H9 (cell line): ENCODE results near the gene DUOX2. TPM values are rescaled to one million over a fixed set of nuclear protein-coding genes. Genes with fewer than 3 reads are reported as not detected.
"Not testable (repeated sequence)": the region's sequence is repeated elsewhere in the genome, so short reads cannot be mapped to it uniquely, and the experiment has no call there.

Experiments
- DNase-seq: peaks from one replicate; pipeline ENCODE4 v3.0.0-alpha.2; 2017
- H2AFZ ChIP-seq: one replicate; pipeline ENCODE4 v1.6.1; 2013; ENCODE audit warnings: mild to moderate bottlenecking, low read length, control low read depth, moderate library complexity
- H2AK5ac ChIP-seq: 2 replicates; pipeline ENCODE4 v1.6.1; 2013; ENCODE audit warnings: low read length, control low read depth, mixed read lengths; ENCODE audit not compliant: insufficient read length
- H2BK120ac ChIP-seq: one replicate; pipeline ENCODE4 v1.6.1; 2013; ENCODE audit warnings: low read depth, mild to moderate bottlenecking, low read length, control low read depth, inconsistent platforms; ENCODE audit not compliant: poor library complexity, severe bottlenecking
- H2BK12ac ChIP-seq: 2 replicates; pipeline ENCODE4 v1.6.1; 2013; ENCODE audit warnings: low read length, control low read depth, mixed read lengths, low read depth; ENCODE audit not compliant: insufficient read length
- H2BK15ac ChIP-seq: 2 replicates; pipeline ENCODE4 v1.6.1; 2013; ENCODE audit warnings: low read depth, low read length, control low read depth
- H2BK20ac ChIP-seq: one replicate; pipeline ENCODE4 v1.6.1; 2013; ENCODE audit warnings: low read depth, mild to moderate bottlenecking, low read length, control low read depth, inconsistent platforms; ENCODE audit not compliant: poor library complexity, severe bottlenecking
- H2BK5ac ChIP-seq: 2 replicates; pipeline ENCODE4 v1.6.1; 2013; ENCODE audit warnings: low read length, control low read depth, mixed read lengths; ENCODE audit not compliant: insufficient read length
- H3K14ac ChIP-seq: 2 replicates; pipeline ENCODE4 v1.6.1; 2013; ENCODE audit warnings: low read length, control low read depth; ENCODE audit not compliant: insufficient read depth
- H3K18ac ChIP-seq: 2 replicates; pipeline ENCODE4 v1.6.1; 2013; ENCODE audit warnings: low read depth, mild to moderate bottlenecking, mixed read lengths, low read length, control low read depth; ENCODE audit not compliant: insufficient read length
- H3K23ac ChIP-seq: 2 replicates; pipeline ENCODE4 v1.6.1; 2013; ENCODE audit warnings: low read length, control low read depth, mixed read lengths, low read depth; ENCODE audit not compliant: insufficient read length
- H3K23me2 ChIP-seq: 2 replicates; pipeline ENCODE4 v1.6.1; 2013; ENCODE audit warnings: low read depth, mild to moderate bottlenecking, mixed read lengths, low read length, control low read depth; ENCODE audit not compliant: insufficient read length, poor library complexity, severe bottlenecking
- H3K27ac ChIP-seq: 2 replicates; pipeline ENCODE4 v1.5.1; 2013; ENCODE audit warnings: low read length, control low read depth, mixed read lengths, low read depth; ENCODE audit not compliant: insufficient read length
- H3K27me3 ChIP-seq: 2 replicates; pipeline ENCODE4 v1.6.1; 2013; ENCODE audit warnings: low read length, control low read depth, inconsistent platforms; ENCODE audit not compliant: insufficient read depth
- H3K4ac ChIP-seq: 2 replicates; pipeline ENCODE4 v1.6.1; 2013; ENCODE audit warnings: low read depth, mild to moderate bottlenecking, control low read depth, inconsistent platforms, low read length, moderate library complexity
- H3K4me1 ChIP-seq: 2 replicates; pipeline ENCODE4 v1.6.1; 2013; ENCODE audit warnings: low read length, control low read depth, inconsistent platforms; ENCODE audit not compliant: insufficient read depth
- H3K4me2 ChIP-seq: 2 replicates; pipeline ENCODE4 v1.6.1; 2013; ENCODE audit warnings: low read length, control low read depth, mixed read lengths; ENCODE audit not compliant: insufficient read length, insufficient read depth
- H3K56ac ChIP-seq: 2 replicates; pipeline ENCODE4 v1.6.1; 2013; ENCODE audit warnings: low read depth, mild to moderate bottlenecking, mixed read lengths, low read length, control low read depth; ENCODE audit not compliant: insufficient read length
- H3K79me1 ChIP-seq: 2 replicates; pipeline ENCODE4 v1.6.1; 2013; ENCODE audit warnings: low read depth, mild to moderate bottlenecking, moderate library complexity, low read length, control low read depth, inconsistent platforms; ENCODE audit not compliant: insufficient read depth, poor library complexity, severe bottlenecking
- H3K79me2 ChIP-seq: 2 replicates; pipeline ENCODE4 v1.6.1; 2013; ENCODE audit warnings: low read length, control low read depth, inconsistent platforms; ENCODE audit not compliant: insufficient read depth
- H3K9ac ChIP-seq: 2 replicates; pipeline ENCODE4 v1.6.1; 2013; ENCODE audit warnings: low read length, control low read depth, mixed read lengths; ENCODE audit not compliant: insufficient read length; ENCODE audit errors: extremely low read depth
- H3K9me3 ChIP-seq: one replicate; pipeline ENCODE4 v1.6.1; 2013; ENCODE audit warnings: low read depth, low read length, inconsistent platforms; ENCODE audit not compliant: control insufficient read depth
- H3T11ph ChIP-seq: one replicate; pipeline ENCODE4 v1.6.1; 2013; ENCODE audit warnings: mild to moderate bottlenecking, low read length, control low read depth, inconsistent platforms
- H4K20me1 ChIP-seq: one replicate; pipeline ENCODE4 v1.6.1; 2013; ENCODE audit not compliant: control insufficient read depth, insufficient read length, insufficient read depth
- H4K5ac ChIP-seq: 2 replicates; pipeline ENCODE4 v1.6.1; 2013; ENCODE audit warnings: low read depth, mild to moderate bottlenecking, mixed read lengths, low read length, control low read depth; ENCODE audit not compliant: insufficient read length
- H4K8ac ChIP-seq: replicated peaks from 2 replicates; pipeline ENCODE4 v1.6.1; 2013; ENCODE audit warnings: low read length, control low read depth, mixed read lengths, low read depth; ENCODE audit not compliant: insufficient read length
- H4K91ac ChIP-seq: 2 replicates; pipeline ENCODE4 v1.6.1; 2013; ENCODE audit warnings: low read depth, mild to moderate bottlenecking, moderate library complexity, mixed read lengths, low read length, control low read depth; ENCODE audit not compliant: insufficient read length
- H3K27ac Mint-ChIP-seq, 3 experiments: 2 replicates in 2 of 3; 3 replicates in 1 of 3; pipeline ENCODE4 v1.8.0; 2020 to 2021; ENCODE audit warnings: mixed read lengths in 3 of 3, mild to moderate bottlenecking in 1 of 3, moderate library complexity in 1 of 3
- H3K27me3 Mint-ChIP-seq: 2 replicates; pipeline ENCODE4 v1.8.0; 2021; ENCODE audit warnings: low read depth, mild to moderate bottlenecking, moderate library complexity, mixed read lengths
- H3K36me3 Mint-ChIP-seq, 3 experiments: 2 replicates in 2 of 3; 3 replicates in 1 of 3; pipeline ENCODE4 v1.8.0; 2020 to 2021; ENCODE audit warnings: low read depth in 3 of 3, mixed read lengths in 3 of 3; ENCODE audit not compliant: insufficient read depth in 1 of 3
- H3K4me1 Mint-ChIP-seq, 2 experiments: 2 replicates each; pipeline ENCODE4 v1.8.0; 2020; ENCODE audit warnings: mixed read lengths in 2 of 2
- H3K4me3 Mint-ChIP-seq, 2 experiments: 2 replicates in 1 of 2; 3 replicates in 1 of 2; pipeline ENCODE4 v1.8.0; 2020 to 2021; ENCODE audit warnings: mild to moderate bottlenecking in 2 of 2, mixed read lengths in 2 of 2, moderate library complexity in 1 of 2
- H3K9me3 Mint-ChIP-seq, 2 experiments: 2 replicates in 1 of 2; 3 replicates in 1 of 2; pipeline ENCODE4 v1.8.0; 2020; ENCODE audit warnings: mild to moderate bottlenecking in 2 of 2, mixed read lengths in 2 of 2, moderate library complexity in 1 of 2
- CTCF ChIP-seq: fragments of 200-600 bp; sonication (generic); conservative IDR thresholded peaks from 3 replicates; pipeline ENCODE4 v1.8.0; 2021; ENCODE audit warnings: antibody characterized with exemption, mild to moderate bottlenecking
- WGBS: extraction: QIAGEN DNeasy Blood & Tissue Kit; methylation state at CpG from one replicate; pipeline ENCODE4 v1.1.7; 2013; ENCODE audit warnings: missing lambda C conversion rate, low lambda C conversion rate, mixed read lengths; ENCODE audit not compliant: insufficient read length; ENCODE audit errors: extremely low coverage; 5-methylcytosine and 5-hydroxymethylcytosine counted together
- total RNA-seq: library from RNA; stranded (reverse); gene quantifications from 2 replicates; pipeline ENCODE4 v1.2.1, GENCODE V29; 2021

Gene DUOX2
- total RNA-seq, 1 experiment from 2014 or later = 0.42 TPM

- H3K27ac Mint-ChIP-seq = no peak overlapping the region
- WGBS = no CpG with 5 or more reads among the region's 10 CpGs
- peak; percentile 56 for TF ChIP-seq CTCF
Observed at GRCh38 chr15:45136378-45136764, 22.4 kb upstream of the DUOX2 start.

GRCh38 chr15:45135705-45136377 lies 21.9 kb upstream of the DUOX2 start:
- H3K9ac ChIP-seq, H2BK15ac ChIP-seq, DNase-seq, H2BK5ac ChIP-seq, H2AFZ ChIP-seq, H3K56ac ChIP-seq, H2BK120ac ChIP-seq, H2AK5ac ChIP-seq, H3K79me1 ChIP-seq, H3K23ac ChIP-seq, H3T11ph ChIP-seq, H3K27ac Mint-ChIP-seq, H4K91ac ChIP-seq, H3K79me2 ChIP-seq, H3K23me2 ChIP-seq, H2BK12ac ChIP-seq, H3K36me3 Mint-ChIP-seq, H3K27ac ChIP-seq, H3K4ac ChIP-seq, H3K9me3 Mint-ChIP-seq, H4K8ac ChIP-seq, H3K9me3 ChIP-seq, H4K20me1 ChIP-seq, H4K5ac ChIP-seq, H2BK20ac ChIP-seq, H3K4me1 ChIP-seq, H3K14ac ChIP-seq, H3K18ac ChIP-seq: not testable (repeated sequence)
- no CpG with 5 or more reads among the region's 37 CpGs for WGBS
- Mint-ChIP-seq H3K4me3 (peak overlapping the region; percentile 43 to 66; a peak in 3 of 5 replicates), H3K27me3 (peaks cover 64% of the 10 kb centered on the region), H3K4me1 (peaks cover 7 to 11% of the 10 kb centered on the region in 2 experiments; a peak in 3 of 4 replicates)
- peak overlapping the region; percentile 50 for H3K4me2 ChIP-seq
- H3K27me3 ChIP-seq = peaks cover 51% of the 10 kb centered on the region

More at GRCh38 chr15:45136378-45136764, 22.4 kb upstream of the DUOX2 start:
- Histone ChIP-seq H2BK120ac (no peak overlapping the region), H3K9me3 (no peaks in the 10 kb centered on the region), H4K5ac (no peak overlapping the region), H3K56ac (no peak overlapping the region), H3K4me2 (peak overlapping the region; percentile 50), H2AFZ (no peak overlapping the region), H3K27ac (no peak overlapping the region), H2BK20ac (no peak overlapping the region), H2BK5ac (no peak overlapping the region), H3K18ac (no peak overlapping the region), H3K14ac (no peak overlapping the region), H3K79me1 (no peaks in the 10 kb centered on the region), H2BK15ac (no peak overlapping the region), H3K23me2 (no peaks in the 10 kb centered on the region), H3K9ac (no peak overlapping the region), H3K4ac (no peak overlapping the region), H3K4me1 (no peaks in the 10 kb centered on the region; the same call in 1 of the 2 replicates), H3K27me3 (peaks cover 46% of the 10 kb centered on the region), H4K91ac (no peak overlapping the region), H3T11ph (no peak overlapping the region), H3K79me2 (no peaks in the 10 kb centered on the region), H4K20me1 (no peaks in the 10 kb centered on the region), H2AK5ac (no peak overlapping the region), H2BK12ac (no peak overlapping the region), H4K8ac (no peak overlapping the region), H3K23ac (no peak overlapping the region)
- peaks cover 0 to 1% (median 0%) of the 10 kb centered on the region in 3 experiments; a peak in 1 of 7 replicates for H3K36me3 Mint-ChIP-seq
- peaks cover 60% of the 10 kb centered on the region for H3K27me3 Mint-ChIP-seq
- H3K4me1 Mint-ChIP-seq = peaks cover 7 to 11% of the 10 kb centered on the region in 2 experiments; a peak in 3 of 4 replicates
- peak overlapping the region; percentile 43 to 66; a peak in 4 of 5 replicates for H3K4me3 Mint-ChIP-seq
- peak; percentile 60 for DNase-seq
- H3K9me3 Mint-ChIP-seq = no peaks in the 10 kb centered on the region
